Fibroblast of skin of right quadriceps (primary cell): ENCODE measurements around the gene IPO13.

Experiments used
- DNase-seq: peaks from one replicate; pipeline ENCODE4 v3.0.0-alpha.2; 2013

The IPO13 gene

DNA sequence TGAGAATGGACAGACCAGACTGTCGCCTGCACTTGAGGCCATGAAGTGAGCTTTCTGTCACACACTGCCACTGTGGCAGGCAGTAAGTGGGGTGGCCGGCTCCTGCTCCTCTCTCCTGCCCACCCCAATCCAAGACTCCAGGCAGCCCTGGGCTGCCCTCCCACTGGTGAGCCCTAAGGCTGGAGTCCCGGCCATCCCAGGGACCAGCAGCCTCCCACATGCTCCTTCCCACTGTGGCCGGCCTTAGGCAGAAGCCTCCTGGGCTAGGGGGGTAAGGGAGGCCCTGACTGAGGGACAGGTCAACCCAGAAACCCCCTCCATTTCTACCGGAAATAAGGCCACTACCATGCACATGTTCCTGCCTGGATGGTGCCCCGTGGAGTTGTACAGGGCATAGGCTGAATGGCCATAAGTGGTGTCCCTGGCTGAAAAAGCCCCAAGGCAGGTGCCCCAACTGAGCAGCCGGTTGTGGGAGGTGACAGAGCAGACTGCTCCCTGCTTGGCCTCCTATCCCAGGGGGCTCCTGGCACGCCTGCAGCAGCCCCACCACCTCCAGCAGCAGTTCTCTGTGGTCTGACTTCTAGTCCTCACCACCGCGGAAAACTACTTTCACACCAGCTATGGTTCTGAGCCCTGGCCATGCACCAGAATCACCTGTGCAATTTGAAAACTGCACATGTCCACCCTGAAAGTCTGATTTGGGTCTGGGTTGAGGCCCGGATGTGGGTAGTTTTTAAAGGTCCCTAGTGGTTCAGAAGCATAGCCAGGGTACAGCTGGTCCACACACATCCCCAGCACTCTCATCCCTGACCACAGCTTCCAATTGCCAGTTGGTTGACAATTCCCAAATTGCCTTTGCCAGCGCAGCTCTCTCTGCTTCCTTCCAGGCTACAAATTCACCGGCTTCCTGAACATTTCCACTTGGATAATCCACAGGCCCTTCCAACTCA lies 14.8 kb upstream of the IPO13 start:
- DNase-seq, result no peak

DNA sequence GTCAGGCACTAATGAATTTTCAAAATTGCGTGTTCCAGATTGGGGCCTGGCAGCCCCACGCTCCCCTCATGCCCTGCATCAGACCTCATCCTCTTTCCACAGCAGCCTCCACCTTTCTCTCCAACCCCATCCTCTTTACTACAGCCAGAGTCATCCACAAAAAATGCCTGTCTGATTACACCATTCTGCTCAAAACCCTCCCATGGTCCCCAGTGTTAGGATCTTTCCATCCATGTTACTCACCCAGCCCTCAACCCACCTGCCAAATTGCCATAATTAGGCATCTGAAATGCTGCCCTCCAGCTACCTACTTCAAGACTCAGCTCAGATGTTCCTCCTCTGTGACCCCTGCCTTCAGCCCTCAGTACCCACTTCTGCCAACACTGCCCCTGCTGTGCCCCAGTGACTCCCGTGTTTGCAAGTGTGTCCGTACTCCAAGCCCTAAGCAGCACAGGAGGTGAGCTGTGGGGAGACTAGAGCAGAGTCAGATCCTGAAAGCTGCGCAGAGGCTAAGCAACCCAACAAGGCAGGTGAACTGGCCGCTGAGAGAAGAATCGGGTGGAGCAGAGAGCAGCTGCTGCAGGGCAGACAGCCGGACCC lies 13.9 kb upstream of the IPO13 start:
- peak; percentile 64 for DNase-seq

DNA sequence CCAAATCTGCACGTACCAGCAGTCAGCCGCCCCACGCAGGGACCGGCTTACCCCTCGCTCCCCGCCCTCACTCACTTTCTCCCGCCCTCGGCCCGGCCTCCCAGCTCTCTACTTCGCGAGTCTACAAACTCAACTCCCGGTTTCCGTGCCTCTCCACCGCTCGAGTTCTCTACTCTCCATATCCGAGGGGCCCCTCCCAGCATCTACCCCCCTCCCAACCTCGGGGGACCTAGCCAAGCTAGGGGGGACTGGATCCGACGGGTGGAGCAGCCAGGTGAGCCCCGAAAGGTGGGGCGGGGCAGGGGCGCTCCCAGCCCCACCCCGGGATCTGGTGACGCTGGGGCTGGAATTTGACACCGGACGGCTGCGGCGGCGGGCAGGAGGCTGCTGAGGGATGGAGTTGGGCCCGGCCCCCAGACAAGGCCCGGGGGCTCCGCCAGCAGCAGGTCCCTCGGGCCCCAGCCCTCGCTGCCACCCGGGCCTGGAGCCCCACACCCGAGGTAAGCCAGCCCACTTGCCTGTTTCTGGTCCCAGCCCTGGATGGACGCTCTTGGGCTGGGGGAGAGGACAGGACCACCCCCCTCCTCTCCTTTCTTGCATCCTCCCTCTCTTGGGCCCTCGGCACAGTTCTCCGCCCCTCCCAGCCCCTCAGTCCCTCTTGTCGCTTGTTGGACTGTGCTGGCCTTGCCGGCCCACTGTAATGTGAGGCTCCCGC lies 13.2 kb upstream of the IPO13 start, which contains the start of gene ARTN:
ARTN (plus strand) TSS at position 416 of the 715 bp plus-strand sequence. CDS start 1,856 bp downstream, outside the sequence.
- no peak for DNase-seq

DNA sequence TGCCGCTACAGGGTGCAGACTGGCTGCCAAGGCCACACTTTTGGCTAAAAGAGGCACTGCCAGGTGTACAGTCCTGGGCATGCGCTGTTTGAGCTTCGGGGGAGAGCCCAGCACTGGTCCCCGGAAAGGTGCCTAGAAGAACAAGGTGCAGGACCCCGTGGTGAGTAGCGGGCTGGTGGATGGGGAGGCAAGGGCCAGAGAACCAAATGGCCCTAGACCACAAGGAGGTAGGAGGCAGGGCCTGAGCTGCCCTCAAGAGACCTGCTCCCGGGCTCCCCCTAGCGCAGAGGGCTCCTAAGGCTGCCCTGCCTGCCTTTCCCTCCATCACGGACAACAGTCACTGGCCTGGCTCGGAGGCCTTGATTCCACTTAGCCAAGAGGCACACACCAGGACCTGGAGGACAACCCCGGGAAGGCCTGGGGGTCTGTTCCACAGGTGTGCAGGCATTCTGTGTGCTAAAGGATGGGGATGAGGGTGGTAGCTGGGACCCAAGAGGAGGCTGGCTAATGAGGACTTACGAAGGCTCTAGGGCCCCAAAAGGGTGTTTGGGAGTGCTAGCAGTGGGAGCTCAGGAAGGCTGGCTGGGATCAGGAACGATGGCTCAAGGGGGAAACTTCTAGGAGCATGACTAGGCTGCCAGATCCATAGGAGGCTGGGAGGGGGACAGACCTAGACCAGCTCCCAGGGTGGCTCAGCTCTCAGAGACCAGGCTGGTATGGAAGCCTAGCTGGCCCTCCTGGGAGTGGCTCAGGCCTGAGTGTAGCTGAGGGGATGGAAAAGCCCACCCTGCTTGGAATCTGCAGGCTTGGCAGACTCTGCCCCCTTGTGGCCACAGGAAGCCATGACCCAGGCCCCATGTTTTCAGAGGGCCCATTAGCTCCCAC lies 12.4 kb upstream of the IPO13 start:
- DNase-seq, result peak; percentile 61

DNA sequence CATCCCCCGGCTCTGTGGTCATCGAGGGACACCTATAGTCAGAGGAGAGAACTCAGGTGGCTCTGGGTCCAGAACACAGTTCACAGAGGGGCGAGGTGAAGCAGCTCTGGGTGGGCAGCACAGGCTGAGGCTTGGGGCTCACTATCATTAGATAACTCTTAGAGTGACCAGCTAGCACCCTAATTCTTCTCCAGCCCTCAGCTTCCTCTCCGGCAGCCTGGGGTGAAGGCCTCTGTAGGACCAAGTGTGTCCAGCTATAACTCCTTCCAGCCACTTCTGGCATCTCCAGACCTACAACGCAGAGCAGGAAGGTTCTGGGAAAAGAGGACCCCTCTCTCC lies 11.8 kb upstream of the IPO13 start:
- DNase-seq, result no peak

DNA sequence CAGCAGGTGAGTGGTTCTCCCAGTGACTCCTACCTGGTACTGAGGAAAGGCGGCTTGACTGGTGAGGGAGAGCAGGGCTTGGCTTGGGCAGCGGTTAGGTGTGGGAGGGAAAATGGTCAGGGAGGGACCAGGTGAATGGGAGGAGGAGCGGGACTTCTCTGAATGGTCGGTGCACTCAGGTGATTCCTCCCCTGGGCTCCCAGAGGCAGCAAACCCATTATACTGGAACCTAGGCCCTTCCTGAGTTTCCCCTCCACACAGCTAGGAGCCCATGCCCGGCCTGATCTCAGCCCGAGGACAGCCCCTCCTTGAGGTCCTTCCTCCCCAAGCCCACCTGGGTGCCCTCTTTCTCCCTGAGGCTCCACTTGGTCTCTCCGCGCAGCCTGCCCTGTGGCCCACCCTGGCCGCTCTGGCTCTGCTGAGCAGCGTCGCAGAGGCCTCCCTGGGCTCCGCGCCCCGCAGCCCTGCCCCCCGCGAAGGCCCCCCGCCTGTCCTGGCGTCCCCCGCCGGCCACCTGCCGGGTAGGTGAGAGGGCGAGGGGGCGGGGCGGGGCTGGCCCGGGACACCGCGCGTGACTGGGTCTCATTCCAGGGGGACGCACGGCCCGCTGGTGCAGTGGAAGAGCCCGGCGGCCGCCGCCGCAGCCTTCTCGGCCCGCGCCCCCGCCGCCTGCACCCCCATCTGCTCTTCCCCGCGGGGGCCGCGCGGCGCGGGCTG lies 10.9 kb upstream of the IPO13 start:
- DNase-seq, result no peak

DNA sequence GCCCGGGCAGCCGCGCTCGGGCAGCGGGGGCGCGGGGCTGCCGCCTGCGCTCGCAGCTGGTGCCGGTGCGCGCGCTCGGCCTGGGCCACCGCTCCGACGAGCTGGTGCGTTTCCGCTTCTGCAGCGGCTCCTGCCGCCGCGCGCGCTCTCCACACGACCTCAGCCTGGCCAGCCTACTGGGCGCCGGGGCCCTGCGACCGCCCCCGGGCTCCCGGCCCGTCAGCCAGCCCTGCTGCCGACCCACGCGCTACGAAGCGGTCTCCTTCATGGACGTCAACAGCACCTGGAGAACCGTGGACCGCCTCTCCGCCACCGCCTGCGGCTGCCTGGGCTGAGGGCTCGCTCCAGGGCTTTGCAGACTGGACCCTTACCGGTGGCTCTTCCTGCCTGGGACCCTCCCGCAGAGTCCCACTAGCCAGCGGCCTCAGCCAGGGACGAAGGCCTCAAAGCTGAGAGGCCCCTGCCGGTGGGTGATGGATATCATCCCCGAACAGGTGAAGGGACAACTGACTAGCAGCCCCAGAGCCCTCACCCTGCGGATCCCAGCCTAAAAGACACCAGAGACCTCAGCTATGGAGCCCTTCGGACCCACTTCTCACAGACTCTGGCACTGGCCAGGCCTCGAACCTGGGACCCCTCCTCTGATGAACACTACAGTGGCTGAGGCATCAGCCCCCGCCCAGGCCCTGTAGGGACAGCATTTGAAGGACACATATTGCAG lies 10.2 kb upstream of the IPO13 start:
- no peak for DNase-seq

DNA sequence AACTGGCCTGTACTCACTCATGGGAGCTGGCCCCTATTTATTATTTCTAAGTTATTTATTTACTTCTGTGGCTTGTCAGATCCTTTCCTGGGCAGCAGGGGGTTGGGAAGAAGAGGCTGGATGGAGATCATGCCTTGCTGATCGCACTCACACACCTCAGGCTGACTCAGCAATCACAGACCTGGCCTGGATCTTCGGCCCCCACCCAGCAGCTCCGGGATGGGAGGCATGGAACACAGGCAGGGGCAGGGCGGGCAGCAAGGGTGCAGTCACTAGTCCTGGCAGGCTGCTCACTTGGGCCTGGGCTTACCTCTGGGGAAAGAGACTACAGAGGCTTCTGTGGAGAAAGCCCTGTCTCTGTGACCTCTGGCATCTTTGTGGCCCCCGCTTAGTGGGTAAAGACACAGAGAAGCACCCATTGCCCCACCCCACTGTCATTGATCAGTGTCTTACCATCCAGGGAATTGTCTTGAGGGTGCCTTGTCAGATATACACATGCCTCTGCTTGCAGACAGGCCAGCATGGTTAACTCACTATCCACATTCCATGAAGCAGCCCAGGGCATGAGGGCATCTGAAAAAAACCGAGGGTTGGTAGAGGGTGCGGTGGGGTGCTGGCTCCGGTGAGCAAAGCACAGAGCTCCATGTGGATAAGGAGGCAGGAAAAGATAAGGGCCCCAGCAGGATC lies 9.4 kb upstream of the IPO13 start:
- DNase-seq, result no peak

DNA sequence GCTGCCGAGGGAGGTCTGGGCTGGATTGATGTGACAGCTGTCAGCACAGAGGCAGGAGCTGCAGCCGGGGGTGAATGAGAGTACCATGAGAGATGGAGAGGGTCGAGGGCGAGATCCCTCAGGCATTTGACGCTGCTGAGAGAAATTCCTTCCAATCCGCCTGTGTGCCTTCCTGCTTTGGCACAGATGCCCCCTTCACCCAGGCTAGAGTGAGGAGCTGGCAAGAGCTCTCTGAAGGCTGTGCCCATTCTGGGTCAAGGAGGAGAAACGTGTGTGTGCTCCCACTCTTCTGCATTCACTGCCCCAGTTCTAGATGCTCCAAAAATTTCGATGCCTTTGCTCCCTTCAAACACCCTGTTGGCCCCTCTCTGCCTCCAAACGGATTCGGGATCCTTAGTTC lies 8.4 kb upstream of the IPO13 start:
- DNase-seq, result no peak

DNA sequence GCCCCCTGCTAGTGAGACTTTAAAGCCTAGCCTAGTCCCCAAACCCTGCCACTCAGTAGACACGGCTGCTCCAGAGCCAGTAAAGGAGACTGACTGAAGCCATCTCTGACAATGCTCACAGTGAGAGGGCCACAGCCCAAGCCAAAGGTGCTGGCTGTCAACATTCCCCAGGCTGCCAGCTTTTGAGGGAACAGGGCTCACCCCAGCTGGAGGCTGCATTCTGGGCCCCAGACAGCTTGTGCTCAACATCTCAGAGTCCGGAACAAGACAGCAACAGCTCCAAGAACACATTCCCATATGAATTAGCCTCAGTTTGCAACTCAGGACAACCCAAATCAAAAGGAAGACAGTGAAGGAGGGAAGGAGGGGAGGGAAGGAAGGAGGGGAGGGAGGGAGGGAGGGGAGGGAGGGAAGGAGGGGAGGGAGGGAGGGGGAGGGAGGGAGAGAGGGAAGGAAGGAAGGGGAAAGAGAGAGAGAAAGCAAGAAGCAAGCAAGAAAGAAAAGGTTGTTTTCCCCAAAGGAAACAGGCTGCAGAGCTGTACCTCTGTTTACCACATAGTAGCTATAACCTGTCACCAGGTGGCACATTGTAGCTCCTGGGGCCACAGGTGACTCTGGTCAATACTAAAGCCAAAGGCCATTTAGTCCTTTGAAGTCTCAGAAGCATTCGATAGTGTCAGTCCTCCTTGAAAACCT lies 7.7 kb upstream of the IPO13 start:
- DNase-seq, result no peak

DNA sequence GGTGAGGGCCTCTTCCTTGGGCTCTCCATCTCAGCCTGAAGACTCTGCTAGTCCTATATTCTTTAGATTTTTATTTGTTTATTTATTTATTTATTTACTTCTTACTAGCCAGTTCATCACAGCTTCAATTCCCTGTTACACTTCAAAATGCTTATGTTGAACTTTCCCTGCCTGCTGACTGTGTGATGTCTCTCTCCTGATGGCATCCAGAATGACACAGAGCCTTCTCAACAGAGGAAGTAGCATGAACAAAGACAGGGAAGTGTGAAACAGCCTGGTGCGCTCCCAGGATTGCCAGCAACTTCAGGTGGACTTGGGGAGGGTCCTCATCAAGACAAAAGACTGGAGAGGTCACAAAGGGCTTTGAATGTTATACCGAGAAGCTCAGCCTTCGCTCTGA lies 4.3 kb upstream of the IPO13 start:
- no peak for DNase-seq

DNA sequence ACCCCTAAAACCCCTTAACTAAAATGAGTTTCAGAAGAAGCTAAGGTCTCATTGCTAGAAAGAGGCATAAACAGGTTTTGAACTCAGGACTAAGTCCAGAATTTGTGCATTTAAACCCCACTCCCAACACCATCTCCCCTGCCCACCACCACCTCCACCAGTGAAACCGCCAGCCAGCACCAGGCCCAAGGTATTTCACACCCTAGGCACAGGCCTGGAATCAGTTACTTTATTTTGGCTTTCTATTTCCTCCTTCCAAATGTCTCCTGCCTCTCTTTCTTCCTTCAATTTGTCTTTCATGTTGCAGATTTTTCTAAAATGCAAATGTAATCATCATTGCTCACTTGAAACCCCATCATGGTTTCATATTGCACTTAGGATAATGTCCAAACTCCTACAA lies 1.9 kb upstream of the IPO13 start:
- DNase-seq, result no peak

DNA sequence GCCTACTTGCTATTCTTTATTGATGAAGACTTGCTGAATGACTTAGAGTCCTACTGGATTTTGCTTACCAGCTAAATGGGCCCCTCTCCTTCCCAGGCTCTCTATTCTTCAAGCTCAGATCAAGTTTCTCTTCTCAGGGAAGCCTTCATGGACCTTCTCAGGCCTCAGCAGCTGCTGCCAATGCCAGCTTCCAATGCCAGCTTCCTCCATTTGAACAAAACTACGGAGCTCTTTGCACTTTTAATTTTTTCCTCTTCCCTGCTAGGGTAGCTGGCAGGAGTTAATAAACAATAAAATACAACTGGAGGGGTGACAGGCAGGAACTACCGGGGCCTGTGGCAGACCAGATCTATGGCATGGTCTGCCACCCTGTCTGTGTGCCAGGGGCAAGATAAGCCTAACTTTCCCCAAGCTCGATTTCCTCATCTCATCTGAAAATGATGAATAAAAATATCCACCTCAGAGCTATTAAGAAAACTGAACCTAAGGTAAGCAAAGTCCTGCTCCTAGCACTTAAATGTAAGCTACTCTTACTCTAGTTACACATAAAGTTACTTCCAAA lies 995 bp upstream of the IPO13 start:
- no peak for DNase-seq

DNA sequence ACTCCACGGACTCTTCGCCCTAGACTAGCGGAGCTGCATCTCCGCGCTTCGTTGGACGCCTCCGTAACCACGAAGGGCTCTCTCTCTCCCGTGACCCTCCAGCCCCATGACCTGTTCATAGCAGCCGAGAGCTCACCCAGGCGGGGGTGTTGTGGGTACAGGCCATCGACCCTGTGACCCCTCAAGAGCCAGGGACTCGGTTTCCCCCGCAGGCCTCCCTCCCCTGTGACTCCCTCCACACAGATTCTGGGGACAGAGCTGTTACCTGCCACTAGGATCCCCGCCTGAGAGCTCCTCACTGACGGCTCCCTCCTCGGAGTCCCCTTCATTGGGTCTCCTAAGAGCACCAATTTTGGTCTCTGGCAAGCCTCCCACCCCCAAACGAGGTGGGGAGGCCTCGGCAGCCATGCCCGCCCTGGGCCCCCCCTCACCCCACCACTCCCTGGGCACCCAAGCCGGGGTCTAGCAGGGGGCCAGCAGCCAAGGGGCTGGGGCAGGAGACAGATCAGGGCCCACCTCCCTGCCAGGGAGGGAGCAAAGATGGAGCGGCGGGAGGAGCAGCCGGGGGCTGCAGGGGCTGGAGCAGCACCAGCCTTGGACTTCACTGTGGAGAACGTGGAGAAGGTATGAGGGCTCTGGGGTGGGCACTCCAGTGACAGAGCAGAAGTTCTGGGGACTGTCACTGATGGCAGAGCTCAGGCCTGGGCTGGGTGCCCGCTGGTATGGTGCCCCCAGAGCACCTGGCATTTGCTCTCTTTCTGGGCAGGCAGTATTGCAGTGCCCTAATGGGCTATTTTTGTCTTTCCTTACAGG lies 517 bp downstream of the IPO13 start:
- DNase-seq, result no peak

DNA sequence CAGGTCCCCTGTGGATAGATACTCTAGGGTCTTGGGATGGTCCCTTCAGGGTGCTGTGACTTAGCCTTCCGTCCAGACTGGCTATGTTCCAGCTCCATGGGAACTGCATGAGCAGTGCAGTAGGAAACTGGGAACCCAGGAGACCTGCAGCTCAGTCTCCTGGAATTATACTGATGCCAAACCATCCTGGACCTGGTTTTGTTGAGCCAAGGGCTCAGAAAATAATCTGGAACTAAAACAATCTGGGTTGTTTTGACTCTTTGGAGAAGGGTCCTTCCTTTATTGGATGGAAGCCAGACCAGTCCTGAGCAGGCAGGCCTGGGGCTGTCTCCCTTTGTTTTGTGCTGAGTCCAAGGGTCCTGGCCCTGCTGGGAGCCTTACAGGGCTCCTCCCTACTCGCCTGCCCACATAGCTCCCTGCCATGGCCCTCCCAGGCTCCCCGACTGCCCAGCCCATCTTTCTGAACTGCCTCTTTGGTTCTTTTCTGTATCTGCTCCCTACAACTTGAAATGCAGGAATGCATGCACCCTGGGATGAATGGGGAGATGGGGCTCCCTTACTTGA lies 1.2 kb downstream of the IPO13 start:
- no peak for DNase-seq

DNA sequence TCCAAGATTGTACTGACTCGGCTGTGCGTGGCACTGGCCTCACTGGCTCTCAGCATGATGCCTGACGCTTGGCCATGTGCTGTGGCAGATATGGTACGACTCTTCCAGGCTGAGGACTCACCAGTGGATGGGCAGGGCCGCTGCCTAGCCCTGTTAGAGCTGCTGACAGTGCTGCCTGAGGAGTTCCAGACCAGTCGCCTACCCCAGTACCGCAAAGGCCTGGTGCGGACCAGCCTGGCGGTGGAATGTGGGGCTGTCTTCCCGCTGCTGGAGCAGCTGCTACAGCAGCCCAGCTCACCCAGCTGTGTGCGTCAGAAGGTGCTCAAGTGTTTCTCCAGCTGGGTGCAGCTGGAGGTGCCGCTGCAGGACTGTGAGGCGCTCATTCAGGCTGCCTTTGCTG lies 2.9 kb downstream of the IPO13 start:
- no peak for DNase-seq

DNA sequence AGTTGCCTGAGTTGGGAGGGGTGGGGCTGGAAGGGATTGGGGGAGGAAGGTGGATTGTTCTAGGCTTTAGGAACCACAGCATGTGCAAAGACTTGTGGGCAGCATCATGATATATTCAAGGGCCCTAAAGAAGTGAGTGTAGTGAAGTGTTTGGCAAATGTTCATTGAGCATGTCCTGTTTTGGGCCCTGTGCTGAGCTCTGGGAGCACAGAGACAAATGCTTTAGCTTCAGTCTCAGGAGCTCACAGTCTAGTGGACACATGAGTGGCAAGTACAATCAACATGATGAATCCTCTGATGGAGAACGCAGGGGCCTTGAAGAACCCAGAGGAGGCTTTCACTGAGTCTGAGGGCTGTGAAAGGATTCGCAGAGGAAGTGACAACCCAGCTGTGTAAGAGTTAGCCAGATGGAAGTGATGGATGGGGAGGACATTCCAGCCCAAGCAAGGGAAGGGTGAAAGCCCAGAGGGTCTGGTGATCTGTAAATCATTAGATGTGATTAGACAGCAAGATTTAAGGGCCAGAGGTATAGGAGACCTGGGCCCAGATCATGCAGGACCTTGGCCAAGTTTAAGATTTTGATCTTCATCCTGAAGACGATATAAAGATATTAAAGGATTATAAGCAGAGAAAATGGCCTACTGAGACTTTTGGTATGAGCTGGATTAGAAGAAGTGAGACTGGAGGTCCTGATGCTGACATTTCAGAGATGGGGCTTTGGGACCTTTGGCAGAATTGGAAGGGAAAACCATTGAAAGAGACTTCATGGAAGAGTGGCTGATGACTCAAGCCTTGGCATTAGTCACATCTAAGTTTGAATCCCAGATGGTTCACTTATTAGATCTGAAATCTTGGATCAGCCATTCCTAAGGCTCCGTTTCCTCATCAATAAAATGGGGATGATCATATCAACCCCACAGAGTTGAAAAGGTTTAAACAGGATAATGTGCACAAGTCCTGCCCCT lies 4.6 kb downstream of the IPO13 start:
- DNase-seq, result no peak
